Left cardiac atrium (tissue), 4 donors: ENCODE results near the gene PLXDC2. TPM values are rescaled to one million over a fixed set of nuclear protein-coding genes. Genes with fewer than 3 reads are reported as not detected.
"Not testable (repeated sequence)": the region's sequence is repeated elsewhere in the genome, so short reads cannot be mapped to it uniquely, and the experiment has no call there.

Experiments
- ATAC-seq, 2 donors: fragments of 200-7000 bp; cut with Tn5 transposase; one replicate each; pipeline ENCODE4 v1.9.1; 2020; ENCODE audit warnings: mild to moderate bottlenecking in 2 of 2, moderate library complexity in 2 of 2
- DNase-seq: peaks from one replicate; pipeline ENCODE4 v3.0.0-alpha.2; 2020
- intact Hi-C, 2 donors: fragments of 100-400 bp; cut with DNase I; formaldehyde crosslinking; loops; one replicate each; pipeline versions ENCODE4 v1.14.1 to v1.15.1; 2022 to 2023
- long read RNA-seq: library from polyadenylated mRNA; unstranded; transcript quantifications from one replicate; pipeline ENCODE4 v2.0.0, GENCODE V29; 2021
- total RNA-seq, 2 donors: library from RNA; stranded (reverse); fragmentation: NEBNext Ultra II Directional; extraction: Animal tissue kit (Norgen Biotek cat#: 25700); gene quantifications; one replicate each; pipeline ENCODE4 v1.2.1, GENCODE V29; 2021
- donor health status: DM: no; HTN: yes; CAD: no.
- donor health status: DM: no; HTN: yes; CAD: no; lungs with severe emphysema.
- donor health status: DM: yes; HTN: yes; CAD: no.
- donor health status: Dilated cardiomyopathy.

Gene PLXDC2
- 10 to 100 TPM; 19.8 to 25.3 TPM for total RNA-seq
- long read RNA-seq, full-length matches to known transcripts = 3 of 9 reads
- long read RNA-seq, partial matches to known transcripts = 0 of 9 reads
- long read RNA-seq, other reads (novel, unspliced or antisense) = 6 of 9 reads

DNA sequence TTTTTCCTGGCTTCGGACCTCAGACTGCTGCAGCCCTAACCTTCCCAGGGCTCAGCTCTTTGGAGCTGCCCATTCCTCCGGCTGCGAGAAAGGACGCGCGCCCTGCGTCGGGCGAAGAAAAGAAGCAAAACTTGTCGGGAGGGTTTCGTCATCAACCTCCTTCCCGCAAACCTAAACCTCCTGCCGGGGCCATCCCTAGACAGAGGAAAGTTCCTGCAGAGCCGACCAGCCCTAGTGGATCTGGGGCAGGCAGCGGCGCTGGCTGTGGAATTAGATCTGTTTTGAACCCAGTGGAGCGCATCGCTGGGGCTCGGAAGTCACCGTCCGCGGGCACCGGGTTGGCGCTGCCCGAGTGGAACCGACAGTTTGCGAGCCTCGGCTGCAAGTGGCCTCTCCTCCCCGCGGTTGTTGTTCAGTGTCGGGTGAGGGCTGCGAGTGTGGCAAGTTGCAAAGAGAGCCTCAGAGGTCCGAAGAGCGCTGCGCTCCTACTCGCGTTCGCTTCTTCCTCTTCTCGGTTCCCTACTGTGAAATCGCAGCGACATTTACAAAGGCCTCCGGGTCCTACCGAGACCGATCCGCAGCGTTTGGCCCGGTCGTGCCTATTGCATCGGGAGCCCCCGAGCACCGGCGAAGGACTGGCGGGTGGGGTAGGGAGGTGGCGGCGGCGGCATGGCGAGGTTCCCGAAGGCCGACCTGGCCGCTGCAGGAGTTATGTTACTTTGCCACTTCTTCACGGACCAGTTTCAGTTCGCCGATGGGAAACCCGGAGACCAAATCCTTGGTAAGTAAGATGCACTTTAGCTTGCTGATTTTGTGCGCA is at the start of gene PLXDC2:
PLXDC2 (plus strand) TSS at position 22 of the 820 bp plus-strand sequence.
- intact Hi-C loops = loop anchor here (5.0 to 10.0 kb wide), 2 partner anchors 281 to 948 kb away; no protein-coding TSS in a partner anchor
- DNase-seq = peak; percentile 65
- ATAC-seq = peak; percentile 39 to 48

DNA sequence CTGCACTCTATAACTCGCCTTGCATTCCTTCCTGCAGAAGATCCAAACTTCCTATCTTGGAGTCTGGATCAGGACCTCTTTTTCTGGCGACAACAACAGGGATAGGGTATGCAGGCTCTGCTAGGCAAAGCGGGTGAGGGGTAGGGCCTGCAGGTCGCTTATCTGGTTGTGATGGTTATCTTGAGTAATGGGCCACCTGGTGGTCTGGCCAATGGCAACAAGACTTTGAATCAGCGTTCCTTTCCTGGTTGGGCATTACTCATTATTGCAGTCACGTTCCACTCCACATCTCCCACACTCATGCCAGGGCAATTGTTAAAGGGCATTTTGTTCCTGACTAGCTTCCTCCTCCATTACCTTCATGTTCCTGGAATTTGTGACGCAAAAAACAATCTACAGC is 48.4 kb upstream of the PLXDC2 start:
- DNase-seq = no peak
- intact Hi-C loops = no loop called here
- ATAC-seq = no peak

DNA sequence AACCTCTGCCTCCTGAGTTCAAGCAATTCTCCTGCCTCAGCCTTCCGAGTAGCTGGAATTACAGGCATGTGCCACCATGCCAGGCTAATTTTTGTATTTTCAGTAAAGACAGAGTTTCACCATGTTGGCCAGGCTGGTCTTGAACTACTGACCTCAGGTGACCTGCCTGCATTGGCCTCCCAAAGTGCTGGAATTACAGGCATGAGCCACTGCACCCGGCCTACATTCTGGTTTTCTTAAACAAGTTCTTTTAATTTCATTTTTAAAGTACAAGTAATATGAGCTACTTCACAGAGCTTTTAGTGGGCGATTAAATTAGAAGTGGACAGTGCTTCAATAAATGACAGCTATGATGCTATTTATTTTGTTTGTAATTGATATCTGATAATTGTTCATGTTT is 46.4 kb upstream of the PLXDC2 start:
- ATAC-seq, DNase-seq, intact Hi-C loops: not testable (repeated sequence)

DNA sequence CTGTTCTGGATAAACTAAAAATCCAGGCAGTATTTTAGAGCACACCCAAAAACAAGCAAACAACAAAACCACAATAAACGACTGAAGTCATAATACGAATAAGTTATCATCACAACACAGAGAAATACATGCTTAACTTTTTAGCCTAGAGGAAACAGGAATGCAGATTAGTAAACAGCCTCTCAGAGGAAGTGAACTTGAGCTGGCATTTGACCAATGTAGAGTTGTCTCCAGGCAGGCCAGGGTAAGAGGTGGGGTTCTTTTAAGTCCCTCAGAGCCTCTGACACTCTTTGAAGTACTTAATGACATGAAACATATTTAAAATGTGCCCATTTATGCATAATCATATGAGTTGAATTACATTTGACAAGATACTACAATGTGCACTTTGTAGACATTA is 43.3 kb upstream of the PLXDC2 start:
- intact Hi-C loops = no loop called here
- no peak for ATAC-seq
- DNase-seq = no peak

DNA sequence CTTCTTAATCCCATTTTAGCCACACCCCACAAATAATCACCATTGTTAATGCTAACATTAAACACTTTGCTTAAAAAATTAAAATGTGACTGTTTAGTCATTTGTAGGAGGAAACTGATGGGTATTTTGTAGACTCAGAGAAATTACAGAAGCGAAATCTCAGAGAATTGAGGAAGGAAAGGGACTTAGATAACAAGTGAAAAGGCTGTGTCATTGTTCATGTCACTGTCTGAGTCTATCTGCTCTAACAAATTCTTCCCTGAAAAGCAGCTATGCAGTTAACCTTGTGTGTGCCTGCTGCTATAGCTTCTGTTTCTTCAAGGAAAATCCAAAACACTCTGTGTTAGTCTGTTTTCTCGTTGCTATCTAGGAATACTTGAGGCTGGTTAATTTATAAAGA is 40.9 kb upstream of the PLXDC2 start:
- ATAC-seq (no peak), DNase-seq (no peak)
- intact Hi-C loops = no loop called here

DNA sequence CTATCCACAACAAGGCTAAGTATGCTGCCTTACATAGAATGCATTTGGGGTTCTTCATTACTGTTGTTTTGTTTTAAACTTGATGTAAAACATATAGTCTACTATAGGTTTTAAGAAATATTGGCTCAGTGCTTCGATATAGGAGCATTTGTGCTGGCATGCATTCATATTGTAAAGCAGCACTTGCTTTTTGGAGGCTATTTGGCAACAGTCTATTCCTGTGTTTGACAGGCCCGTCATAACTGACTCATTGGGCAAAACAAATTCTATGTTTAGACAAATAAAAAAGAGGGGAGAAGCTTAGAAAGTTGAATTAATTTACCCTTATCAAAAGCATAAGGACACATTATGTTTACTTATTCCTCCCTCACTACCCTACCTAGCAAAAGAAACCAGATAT is 38.4 kb upstream of the PLXDC2 start:
- no peak for DNase-seq
- no peak for ATAC-seq
- intact Hi-C loops = no loop called here

DNA sequence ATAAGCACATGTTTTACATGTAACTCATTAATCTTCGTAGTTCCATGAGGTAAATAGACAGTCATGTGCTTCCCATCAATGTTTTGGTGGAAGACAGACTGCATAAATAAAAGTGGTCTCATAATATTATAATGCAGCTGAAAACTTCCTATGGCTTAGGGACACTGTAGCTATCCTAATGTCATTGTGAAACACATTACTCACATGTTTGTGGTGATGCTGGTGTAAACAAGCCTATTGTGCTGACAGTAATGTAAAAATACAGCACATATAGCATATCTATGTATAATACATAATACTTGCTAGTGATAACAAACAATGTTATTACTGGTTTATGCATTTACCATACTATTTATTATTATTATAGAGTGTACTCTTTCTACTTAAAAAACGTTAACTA is 37.2 kb upstream of the PLXDC2 start:
- no peak for DNase-seq
- ATAC-seq = no peak
- intact Hi-C loops = no loop called here

DNA sequence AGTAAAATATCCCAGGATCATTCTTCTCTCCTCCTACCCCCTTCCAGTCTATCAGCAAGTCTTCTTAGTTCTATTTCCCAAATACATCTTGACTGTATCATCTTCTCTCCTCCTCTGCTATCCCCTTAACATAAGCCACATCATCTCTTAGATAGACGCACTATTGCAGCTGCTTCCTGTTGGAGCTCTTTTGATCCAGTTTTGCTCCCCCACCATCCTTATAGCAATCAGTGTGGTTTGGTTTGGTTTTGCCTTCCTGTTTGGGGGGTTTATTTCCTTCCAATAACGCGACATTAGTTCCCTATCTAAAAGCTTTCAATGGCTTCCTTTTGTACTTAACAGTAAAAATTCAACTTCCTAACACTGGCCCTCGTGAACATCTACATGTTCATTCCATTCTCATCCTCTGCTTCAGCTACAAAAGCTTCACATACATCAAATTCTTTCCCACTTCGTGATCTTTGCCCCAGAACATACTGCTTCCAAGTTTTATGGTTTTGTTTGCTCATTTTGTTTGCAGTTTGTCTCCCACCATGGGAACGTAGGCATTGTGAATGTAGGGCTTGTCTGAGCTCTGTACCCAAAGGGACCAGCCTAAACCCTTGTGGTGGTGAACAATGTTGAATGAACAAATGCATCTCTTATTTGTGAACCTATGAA is 33.7 kb upstream of the PLXDC2 start:
- no peak for ATAC-seq
- DNase-seq = no peak
- intact Hi-C loops = loop anchor here in 1 of 2 donors (10.0 kb wide), 1 partner anchor 1098 kb away; no protein-coding TSS in a partner anchor

DNA sequence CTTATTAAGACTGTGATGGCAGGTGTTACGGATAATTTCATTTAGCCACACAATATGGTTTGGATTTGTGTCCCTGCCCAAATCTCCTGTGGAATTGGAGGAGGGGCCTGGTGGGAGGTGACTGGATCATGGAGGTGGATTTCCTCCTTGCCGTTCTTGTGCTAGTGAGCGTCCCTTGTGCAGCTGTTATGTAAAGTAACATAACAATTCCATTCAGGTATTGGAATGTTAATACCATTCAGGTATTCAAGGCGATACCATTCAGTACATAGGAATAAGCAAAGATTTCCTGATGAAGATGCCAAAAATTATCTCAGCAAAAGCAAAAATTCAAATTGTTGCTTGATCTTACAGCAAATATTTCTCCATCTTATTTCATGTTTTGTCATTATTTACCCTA is 32.5 kb upstream of the PLXDC2 start:
- DNase-seq (no peak), ATAC-seq (no peak)
- intact Hi-C loops = loop anchor here in 1 of 2 donors (10.0 kb wide), 1 partner anchor 1099 kb away; no protein-coding TSS in a partner anchor

DNA sequence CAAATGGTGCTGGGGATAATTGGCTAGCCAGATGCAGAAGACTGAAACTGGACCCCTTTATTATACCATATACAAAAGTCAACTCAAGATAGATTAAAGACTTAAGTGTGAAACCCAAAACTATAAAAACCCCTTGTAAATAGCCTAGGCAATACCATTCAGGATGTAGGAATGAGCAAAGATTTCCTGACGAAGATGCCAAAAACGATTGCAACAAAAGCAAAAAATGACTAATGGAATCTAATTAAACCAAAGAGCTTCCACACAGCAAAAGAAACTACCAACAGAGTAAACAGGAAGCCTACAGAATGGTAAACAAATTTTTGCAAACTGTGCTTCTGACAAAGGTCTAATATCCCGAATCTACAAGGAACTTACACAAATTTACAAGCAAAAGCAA is 30.9 kb upstream of the PLXDC2 start:
- DNase-seq (no peak), ATAC-seq (no peak)
- intact Hi-C loops = loop anchor here in 1 of 2 donors (10.0 kb wide), 1 partner anchor 1101 kb away; no protein-coding TSS in a partner anchor

DNA sequence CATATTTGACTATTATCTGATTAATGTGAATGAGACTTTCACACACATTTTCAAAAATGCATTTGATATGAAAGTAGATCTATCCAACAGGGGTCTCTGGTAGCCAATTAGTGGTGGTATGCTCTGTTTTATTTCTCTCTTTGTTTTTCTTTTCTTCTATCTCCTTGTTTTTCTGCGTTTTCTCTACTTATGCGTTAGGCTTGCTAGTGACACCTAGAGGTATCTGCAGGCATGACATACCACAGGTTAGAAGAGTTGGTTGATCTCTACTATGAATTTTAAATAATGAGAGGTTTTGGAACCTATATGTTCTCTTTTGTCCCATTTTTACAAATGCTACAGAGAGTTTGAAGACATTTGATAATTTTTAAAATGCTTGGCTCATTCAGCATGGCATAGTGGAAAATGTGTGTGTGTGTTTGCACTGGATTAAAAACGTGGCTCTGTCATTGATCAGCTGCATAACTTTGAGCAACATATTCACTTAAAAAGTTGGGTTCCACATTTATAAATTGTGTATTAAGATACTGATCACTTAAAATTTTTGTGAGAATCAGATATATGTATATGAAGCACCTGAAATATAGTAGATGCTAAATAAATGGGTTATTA is 28.1 kb upstream of the PLXDC2 start:
- no peak for ATAC-seq
- intact Hi-C loops = loop anchor here in 1 of 2 donors (10.0 kb wide), 1 partner anchor 1103 kb away; no protein-coding TSS in a partner anchor
- no peak for DNase-seq

DNA sequence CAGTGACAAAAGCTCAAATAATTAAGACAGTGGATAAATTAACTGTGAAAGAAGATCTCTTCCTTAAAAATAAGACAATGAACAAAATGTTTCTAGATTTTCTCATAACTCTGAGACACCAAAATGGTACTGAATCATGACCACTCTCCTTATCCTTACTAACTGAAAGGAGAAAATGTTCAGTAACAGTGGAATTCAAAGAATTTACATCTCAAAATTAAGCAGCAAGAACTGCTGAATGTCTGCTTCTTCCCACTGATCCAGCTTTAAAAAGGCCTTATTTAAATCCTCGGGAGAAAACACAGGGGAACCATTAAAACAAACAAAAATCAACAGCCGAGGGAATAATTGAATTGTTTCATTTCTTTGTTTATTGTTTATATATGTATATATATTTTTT is 27.3 kb upstream of the PLXDC2 start:
- intact Hi-C loops = loop anchor here in 1 of 2 donors (10.0 kb wide), 1 partner anchor 1104 kb away; no protein-coding TSS in a partner anchor
- ATAC-seq = no peak
- no peak for DNase-seq

DNA sequence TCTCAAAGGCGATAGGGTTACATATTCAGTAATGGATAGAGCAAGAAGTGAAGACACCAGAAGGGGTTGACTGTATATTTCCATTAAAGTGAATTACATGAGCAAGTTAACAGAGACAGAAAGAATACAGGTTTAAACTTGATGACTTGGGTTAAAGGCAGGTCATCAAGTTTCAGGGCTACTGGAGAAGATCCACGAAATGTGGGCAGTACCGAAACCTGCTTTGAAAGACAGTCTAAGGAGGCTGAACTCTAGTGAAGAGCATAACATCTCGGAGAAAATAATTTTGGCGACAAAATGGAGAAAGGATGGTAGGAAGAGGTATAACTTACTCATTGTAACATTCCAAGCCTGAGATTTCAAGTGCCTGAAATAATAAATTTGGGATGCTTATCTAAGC is 26.6 kb upstream of the PLXDC2 start:
- ATAC-seq = no peak
- no peak for DNase-seq
- intact Hi-C loops = loop anchor here in 1 of 2 donors (10.0 kb wide), 1 partner anchor 1105 kb away; no protein-coding TSS in a partner anchor

DNA sequence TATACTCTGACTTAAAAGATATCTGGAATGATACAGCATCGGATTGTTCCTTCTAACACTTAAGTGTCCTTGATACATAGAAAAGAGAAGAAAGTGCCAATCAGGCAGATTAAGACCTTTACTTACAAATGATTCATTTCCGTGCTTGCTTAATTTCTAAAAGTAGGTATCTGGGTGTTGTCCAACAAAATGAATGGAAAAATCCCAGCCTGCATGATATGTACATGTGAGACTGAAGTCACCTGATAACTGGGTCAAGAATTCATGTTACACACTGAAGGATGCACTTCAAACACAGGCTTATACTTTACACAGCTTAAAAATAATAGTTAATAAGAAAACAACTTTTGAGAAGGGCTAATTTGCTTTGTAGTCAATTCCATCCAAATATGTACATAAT is 25.2 kb upstream of the PLXDC2 start:
- ATAC-seq = no peak

DNA sequence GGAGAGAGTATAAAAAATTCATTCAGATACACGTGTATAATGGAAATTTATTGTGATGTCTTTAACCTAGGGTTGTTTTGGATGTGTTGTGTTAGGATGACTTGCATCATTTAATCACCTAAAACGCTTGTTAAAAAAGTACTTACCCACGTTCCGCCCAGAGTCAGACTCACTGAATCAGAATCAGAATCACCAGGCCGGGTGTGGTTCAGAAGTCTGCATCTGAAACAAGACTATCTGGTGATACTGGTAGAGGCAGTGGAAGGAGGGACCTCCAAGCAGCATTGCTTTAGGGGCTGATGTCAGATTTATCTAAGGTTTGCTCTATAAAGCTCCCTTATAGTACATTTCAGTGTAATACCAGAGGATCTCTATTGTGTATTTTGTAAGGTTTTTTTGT is 20.5 kb upstream of the PLXDC2 start:
- intact Hi-C loops = no loop called here
- DNase-seq = no peak

More for the DNA sequence above, 25.2 kb upstream of the PLXDC2 start:
- intact Hi-C loops = no loop called here
- no peak for DNase-seq

DNA sequence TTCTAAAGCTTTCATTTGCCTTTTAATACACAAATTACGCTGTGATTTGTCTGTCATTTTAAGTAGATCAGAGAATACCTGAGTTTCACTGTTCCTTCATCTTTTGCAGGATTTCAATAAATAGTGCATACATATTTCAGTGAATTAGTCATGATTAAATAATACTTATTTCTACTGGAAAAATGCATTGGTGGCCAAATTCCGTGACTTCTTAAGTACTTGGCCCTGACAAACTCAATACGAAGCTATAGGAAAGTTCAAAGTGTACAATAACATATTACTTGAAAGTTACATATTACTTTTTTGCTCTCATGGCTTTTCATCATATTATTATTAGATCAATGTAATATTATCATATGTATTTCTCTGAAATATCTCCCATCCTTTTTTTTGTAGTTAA is 16.1 kb upstream of the PLXDC2 start:
- intact Hi-C loops = no loop called here
- no peak for ATAC-seq
- DNase-seq = no peak

More for the DNA sequence above, 20.5 kb upstream of the PLXDC2 start:
- ATAC-seq = no peak

DNA sequence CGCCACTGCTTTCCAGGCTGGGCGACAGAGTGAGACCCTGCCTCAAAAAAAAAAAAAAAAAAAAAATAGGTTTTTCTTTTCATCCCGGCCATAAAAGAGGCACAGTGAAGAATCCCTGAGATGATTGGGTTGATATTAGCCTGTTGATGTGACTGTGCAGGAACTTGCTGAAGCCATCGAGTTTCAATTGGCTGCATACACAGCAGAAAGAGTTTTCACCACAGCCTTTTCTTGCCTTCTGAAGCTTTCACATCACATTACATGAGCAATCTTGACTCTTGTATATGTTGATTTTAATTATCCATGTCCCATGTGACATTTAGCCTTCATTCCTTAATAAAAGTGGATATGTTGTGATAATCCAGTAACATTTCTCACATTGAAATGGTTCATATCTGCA is 14.9 kb upstream of the PLXDC2 start:
- intact Hi-C loops = no loop called here
- DNase-seq = no peak

DNA sequence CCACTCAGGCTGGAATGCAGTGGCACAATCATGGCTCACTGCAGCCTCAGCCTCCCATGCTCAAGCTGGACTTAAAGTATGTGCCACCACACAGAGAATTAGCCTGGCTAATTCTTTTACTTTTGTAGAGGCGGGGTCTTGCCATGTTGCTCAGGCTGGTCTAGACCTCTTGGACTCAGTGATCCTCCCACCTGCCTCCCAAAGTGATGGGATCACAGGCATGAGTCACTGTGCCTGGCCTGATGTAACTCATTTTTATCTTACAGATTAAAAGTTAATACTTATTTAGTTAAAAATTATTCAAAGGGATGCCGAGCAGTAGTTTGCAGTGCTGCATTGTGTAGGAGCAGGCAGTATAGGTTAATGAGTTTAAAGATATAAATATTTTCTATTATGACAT is 12.6 kb upstream of the PLXDC2 start:
- DNase-seq (no peak), ATAC-seq (no peak)
- intact Hi-C loops = no loop called here

More for the DNA sequence above, 14.9 kb upstream of the PLXDC2 start:
- no peak for ATAC-seq

DNA sequence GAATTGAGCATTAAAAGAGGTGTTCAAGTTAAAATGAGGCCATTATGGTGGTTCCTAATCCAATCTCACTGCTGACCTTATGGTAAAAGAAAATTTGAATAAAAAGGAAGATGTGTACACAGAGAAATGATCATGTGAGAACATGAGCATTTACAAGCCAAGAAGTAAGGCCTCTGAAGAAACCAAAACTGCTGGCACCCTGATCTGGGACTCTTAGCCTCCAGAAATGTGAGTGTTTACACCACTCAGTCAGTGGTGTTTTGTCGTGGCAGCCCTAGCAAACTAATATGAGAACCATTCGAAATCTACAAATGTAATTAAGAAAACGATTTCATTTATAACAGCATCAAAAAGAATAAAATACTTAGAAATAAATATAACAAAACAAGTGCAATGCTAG is 6.8 kb upstream of the PLXDC2 start:
- ATAC-seq = no peak
- intact Hi-C loops = no loop called here
- no peak for DNase-seq
